Erythroblast (primary cell): Measurements from ENCODE around the gene ZNF786.

Experiments
- GATA1 ChIP-seq: IDR thresholded peaks from 2 replicates; pipeline ENCODE4 v1.6.1; 2011; ENCODE audit warnings: low read depth, mild to moderate bottlenecking, control low read depth, low read length, moderate library complexity
- POLR2A ChIP-seq: IDR thresholded peaks from 2 replicates; pipeline ENCODE4 v1.6.1; 2011; ENCODE audit warnings: mild to moderate bottlenecking, low read length

DNA sequence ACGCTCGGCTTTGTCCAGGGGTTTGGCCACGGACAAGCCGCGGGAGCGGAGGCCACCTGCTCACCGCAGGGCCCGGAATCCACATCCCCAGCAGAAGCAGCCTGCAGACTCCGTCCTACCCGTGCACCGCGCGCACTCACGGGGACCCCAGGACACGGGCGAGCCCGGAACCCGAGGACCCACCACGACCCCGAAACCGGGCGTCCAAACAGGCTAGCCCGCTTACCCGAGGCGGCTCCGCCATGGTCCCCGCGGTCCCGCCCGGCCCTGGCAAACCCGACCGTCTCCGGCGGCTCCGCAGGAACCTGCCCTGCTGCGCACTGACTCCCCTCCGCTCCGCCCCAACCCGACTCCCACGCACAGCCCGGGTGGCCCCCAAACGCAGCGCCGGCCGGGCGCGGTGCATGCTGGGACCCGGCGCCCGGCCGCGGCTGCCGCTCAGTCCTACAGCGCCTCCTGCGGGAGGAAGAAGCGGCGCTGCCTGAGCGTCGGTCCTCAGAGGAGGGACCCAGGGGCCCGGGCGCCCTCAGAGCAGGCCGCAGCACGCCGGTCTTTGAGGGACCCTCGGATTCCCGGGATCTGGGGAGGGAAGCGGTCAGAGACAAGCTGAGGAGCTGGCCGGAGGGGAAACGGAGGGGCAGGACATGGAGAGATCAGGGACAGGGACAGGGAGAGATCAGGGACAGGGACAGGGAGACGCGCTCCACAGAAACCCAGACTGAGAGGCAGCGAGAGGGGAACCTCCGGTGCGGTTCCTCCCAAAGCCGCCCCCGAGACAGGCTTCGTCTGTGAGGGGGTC, at the start of gene ZNF786:
- TF ChIP-seq POLR2A, result peak; percentile 82
- no peak for TF ChIP-seq GATA1
